ENCODE measurements around the gene HOPX. TPM values are rescaled to one million over a fixed set of nuclear protein-coding genes. Genes with fewer than 3 reads are reported as not detected.

Gene HOPX
- total RNA-seq, 3 donors from 2014 or later (not counting 1 experiment from before 2014, with no cell fraction given), result 152 to 240 (median 167) TPM

DNA sequence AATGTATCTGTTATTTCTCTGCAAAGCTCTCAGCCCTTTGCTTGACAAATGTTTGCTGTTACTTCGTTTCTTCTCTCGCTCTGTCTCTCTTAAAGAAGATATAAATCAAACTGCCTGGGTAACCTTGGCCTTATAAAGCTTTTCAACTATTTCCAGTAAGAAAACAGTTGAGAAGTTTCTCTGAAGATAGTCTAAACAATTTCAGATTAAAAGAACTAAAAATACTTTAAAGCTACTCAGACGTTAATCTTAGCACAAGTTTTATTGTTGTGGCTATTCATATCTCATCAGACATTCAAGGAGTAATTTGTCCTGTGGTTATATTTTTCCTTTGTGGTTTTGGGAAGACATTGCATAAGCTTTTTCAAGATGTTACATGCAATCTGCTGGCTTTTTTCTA, 22.6 kb downstream of the HOPX start:
- Histone ChIP-seq H3K4me3 (ENCODE audit: low read length) (no peak overlapping the region), H3K4me1 (ENCODE audit: control insufficient read depth, insufficient read depth, low read length) (peaks cover 32% of the 10 kb centered on the region), H3K27ac (ENCODE audit: low read length) (no peak overlapping the region), H3K27me3 (ENCODE audit: control insufficient read depth, insufficient read depth, low read length) (no peaks in the 10 kb centered on the region), H3K36me3 (ENCODE audit: control insufficient read depth, insufficient read depth, low read length) (no peaks in the 10 kb centered on the region), H3K9me3 (ENCODE audit: control insufficient read depth, insufficient read depth, low read length) (no peaks in the 10 kb centered on the region)
- intact Hi-C loops (cut with micrococcal nuclease), result loop anchor here (5.0 to 10.0 kb wide), 2 partner anchors 246 to 1111 kb away; partner anchors contain the start of genes CLOCK and REST
- Mint-ChIP-seq H3K4me3 (peak overlapping the region; percentile 91), H3K9me3 (no peaks in the 10 kb centered on the region), H3K36me3 (no peaks in the 10 kb centered on the region), H3K4me1 (peaks cover 41 to 43% of the 10 kb centered on the region in 2 donors), H3K27ac (peak overlapping the region; percentile 91 to 98), H3K27me3 (ENCODE audit: low read depth in 2 of 2) (no peaks in the 10 kb centered on the region)
- ATAC-seq (no peak), DNase-seq (no peak)
- WGBS (ENCODE audit: insufficient coverage), result 48% methylated on average over 2 of the region's 3 CpGs
- TF ChIP-seq, protein P1, sequence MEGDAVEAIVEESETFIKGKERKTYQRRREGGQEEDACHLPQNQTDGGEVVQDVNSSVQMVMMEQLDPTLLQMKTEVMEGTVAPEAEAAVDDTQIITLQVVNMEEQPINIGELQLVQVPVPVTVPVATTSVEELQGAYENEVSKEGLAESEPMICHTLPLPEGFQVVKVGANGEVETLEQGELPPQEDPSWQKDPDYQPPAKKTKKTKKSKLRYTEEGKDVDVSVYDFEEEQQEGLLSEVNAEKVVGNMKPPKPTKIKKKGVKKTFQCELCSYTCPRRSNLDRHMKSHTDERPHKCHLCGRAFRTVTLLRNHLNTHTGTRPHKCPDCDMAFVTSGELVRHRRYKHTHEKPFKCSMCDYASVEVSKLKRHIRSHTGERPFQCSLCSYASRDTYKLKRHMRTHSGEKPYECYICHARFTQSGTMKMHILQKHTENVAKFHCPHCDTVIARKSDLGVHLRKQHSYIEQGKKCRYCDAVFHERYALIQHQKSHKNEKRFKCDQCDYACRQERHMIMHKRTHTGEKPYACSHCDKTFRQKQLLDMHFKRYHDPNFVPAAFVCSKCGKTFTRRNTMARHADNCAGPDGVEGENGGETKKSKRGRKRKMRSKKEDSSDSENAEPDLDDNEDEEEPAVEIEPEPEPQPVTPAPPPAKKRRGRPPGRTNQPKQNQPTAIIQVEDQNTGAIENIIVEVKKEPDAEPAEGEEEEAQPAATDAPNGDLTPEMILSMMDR (IDR thresholded peaks at IDR 0.05), result no peak

DNA sequence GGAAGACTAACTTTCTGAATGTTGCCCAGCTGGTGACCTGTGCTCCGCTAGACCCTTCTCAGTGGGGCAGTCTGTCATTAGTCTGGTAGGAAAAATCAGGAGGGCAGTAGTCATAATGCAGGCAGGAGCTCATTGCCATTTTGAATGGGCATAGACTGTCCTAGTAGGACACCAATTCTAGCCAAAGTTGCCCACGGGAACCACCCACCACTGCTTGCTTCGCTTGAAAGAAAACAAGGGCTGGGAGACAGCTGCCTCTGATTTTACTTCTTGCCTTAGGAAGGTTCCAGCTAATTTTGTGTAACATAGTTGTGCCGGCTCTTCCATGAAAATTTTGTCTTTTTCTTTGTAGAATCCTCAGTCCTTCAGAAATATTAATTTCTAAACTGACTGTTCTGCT, 23.3 kb downstream of the HOPX start:
- intact Hi-C loops (cut with micrococcal nuclease), result loop anchor here (5.0 to 10.0 kb wide), 2 partner anchors 247 to 1111 kb away; partner anchors contain the start of genes CLOCK and REST

DNA sequence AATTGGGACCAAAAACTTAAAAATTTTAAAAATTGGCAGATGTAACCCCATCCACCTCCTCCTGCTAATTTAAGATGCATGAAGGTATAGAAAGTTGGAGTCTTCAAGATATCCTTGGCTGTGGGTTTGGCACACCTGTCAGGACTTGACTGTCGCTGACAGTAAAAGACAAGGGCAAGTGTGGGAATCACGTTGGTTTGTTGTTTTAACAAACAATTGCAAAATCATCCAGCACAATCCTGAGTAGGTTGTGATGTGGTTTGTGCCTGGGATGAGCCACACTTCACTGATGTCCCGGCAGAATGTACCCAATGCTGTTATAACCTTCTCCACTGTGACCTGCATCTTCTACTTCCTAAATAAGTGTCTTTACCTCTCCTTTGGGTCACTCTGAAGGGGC, 24.0 kb downstream of the HOPX start:
- Mint-ChIP-seq H3K4me3 (peak overlapping the region; percentile 91), H3K36me3 (no peaks in the 10 kb centered on the region), H3K27me3 (ENCODE audit: low read depth in 2 of 2) (no peaks in the 10 kb centered on the region), H3K9me3 (no peaks in the 10 kb centered on the region), H3K27ac (peak overlapping the region; percentile 91 to 98), H3K4me1 (peaks cover 55 to 57% of the 10 kb centered on the region in 2 donors)
- no peak overlapping the region for H3K4me3 ChIP-seq (ENCODE audit: low read length)
- intact Hi-C loops (cut with micrococcal nuclease), result loop anchor here (5.0 to 10.0 kb wide), 2 partner anchors 248 to 1110 kb away; partner anchors contain the start of genes CLOCK and REST
- no peaks in the 10 kb centered on the region for H3K27me3 ChIP-seq (ENCODE audit: control insufficient read depth, insufficient read depth, low read length)
- peaks cover 46% of the 10 kb centered on the region for H3K4me1 ChIP-seq (ENCODE audit: control insufficient read depth, insufficient read depth, low read length)
- ATAC-seq, result no peak
- no peak for DNase-seq
- TF ChIP-seq, protein P1 (IDR thresholded peaks at IDR 0.05), result no peak
- H3K9me3 ChIP-seq (ENCODE audit: control insufficient read depth, insufficient read depth, low read length), result no peaks in the 10 kb centered on the region
- no peaks in the 10 kb centered on the region for H3K36me3 ChIP-seq (ENCODE audit: control insufficient read depth, insufficient read depth, low read length)
- H3K27ac ChIP-seq (ENCODE audit: low read length), result peak overlapping the region; percentile 73
- 77% methylated on average over 3 of the region's 3 CpGs for WGBS (ENCODE audit: insufficient coverage)

More for the DNA sequence above, 23.3 kb downstream of the HOPX start:
- no peaks in the 10 kb centered on the region for H3K9me3 ChIP-seq (ENCODE audit: control insufficient read depth, insufficient read depth, low read length)
- Mint-ChIP-seq H3K27me3 (ENCODE audit: low read depth in 2 of 2) (no peaks in the 10 kb centered on the region), H3K4me3 (peak overlapping the region; percentile 91), H3K27ac (peak overlapping the region; percentile 91 to 98), H3K9me3 (no peaks in the 10 kb centered on the region), H3K4me1 (peaks cover 48 to 50% of the 10 kb centered on the region in 2 donors), H3K36me3 (no peaks in the 10 kb centered on the region)
- no peaks in the 10 kb centered on the region for H3K27me3 ChIP-seq (ENCODE audit: control insufficient read depth, insufficient read depth, low read length)
- H3K36me3 ChIP-seq (ENCODE audit: control insufficient read depth, insufficient read depth, low read length), result no peaks in the 10 kb centered on the region
- DNase-seq, result no peak
- H3K27ac ChIP-seq (ENCODE audit: low read length), result peak overlapping the region; percentile 73
- TF ChIP-seq, protein P1 (IDR thresholded peaks at IDR 0.05), result no peak
- no peak overlapping the region for H3K4me3 ChIP-seq (ENCODE audit: low read length)
- 86% methylated on average over 4 of the region's 4 CpGs for WGBS (ENCODE audit: insufficient coverage)
- ATAC-seq, result no peak
- peaks cover 39% of the 10 kb centered on the region for H3K4me1 ChIP-seq (ENCODE audit: control insufficient read depth, insufficient read depth, low read length)

DNA sequence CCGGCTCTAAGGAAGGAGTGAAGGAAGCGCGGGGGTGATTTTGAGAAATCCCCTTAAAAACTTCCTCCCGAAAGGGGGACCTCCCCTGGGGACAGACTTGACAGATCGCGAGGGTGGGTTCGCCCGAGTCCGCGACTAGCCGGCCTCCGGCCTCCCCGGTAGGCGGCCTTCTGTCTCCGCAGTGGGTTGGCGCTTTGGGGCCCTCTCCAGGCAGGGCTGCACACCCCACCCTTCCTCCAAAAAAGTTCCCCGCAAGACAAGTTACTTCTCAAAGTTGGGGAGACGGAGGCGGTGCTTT, 24.8 kb downstream of the HOPX start:
- H3K36me3 ChIP-seq (ENCODE audit: control insufficient read depth, insufficient read depth, low read length), result no peaks in the 10 kb centered on the region
- H3K9me3 ChIP-seq (ENCODE audit: control insufficient read depth, insufficient read depth, low read length), result no peaks in the 10 kb centered on the region
- H3K27ac Mint-ChIP-seq, result peak overlapping the region; percentile 91 to 98
- H3K27ac ChIP-seq (ENCODE audit: low read length), result peak overlapping the region; percentile 73
- DNase-seq, result peak in 1 of 2 donors; percentile 74
- 0% methylated on average over 19 of the region's 19 CpGs for WGBS (ENCODE audit: insufficient coverage)
- intact Hi-C loops (cut with micrococcal nuclease), result loop anchor here (1.0 to 10.0 kb wide), 5 partner anchors 8 to 1109 kb away; partner anchors contain the start of genes CLOCK and REST
- H3K9me3 Mint-ChIP-seq, result no peaks in the 10 kb centered on the region
- peak overlapping the region; percentile 91 for H3K4me3 Mint-ChIP-seq
- TF ChIP-seq, protein P1 (IDR thresholded peaks at IDR 0.05), result peak; percentile 53
- peaks cover 63 to 65% of the 10 kb centered on the region in 2 donors for H3K4me1 Mint-ChIP-seq
- no peaks in the 10 kb centered on the region for H3K36me3 Mint-ChIP-seq
- H3K4me3 ChIP-seq (ENCODE audit: low read length), result peak overlapping the region; percentile 66
- no peaks in the 10 kb centered on the region for H3K27me3 Mint-ChIP-seq (ENCODE audit: low read depth in 2 of 2)
- peak; percentile 75 to 84 (median 83) for ATAC-seq
- peaks cover 53% of the 10 kb centered on the region for H3K4me1 ChIP-seq (ENCODE audit: control insufficient read depth, insufficient read depth, low read length)
- no peaks in the 10 kb centered on the region for H3K27me3 ChIP-seq (ENCODE audit: control insufficient read depth, insufficient read depth, low read length)
